Pancreas (tissue), 10 donors: ENCODE measurements around the gene POU4F1. TPM values are rescaled to one million over a fixed set of nuclear protein-coding genes. Genes with fewer than 3 reads are reported as not detected.

Experiments
- ATAC-seq, 4 donors: fragments of 200-7000 bp; cut with Tn5 transposase; one replicate each; pipeline versions ENCODE4 v1.8.0 to v1.9.1; 2020; ENCODE audit warnings: mild to moderate bottlenecking in 4 of 4, moderate library complexity in 4 of 4
- DNase-seq, 6 donors: peaks; one replicate each; pipeline ENCODE4 v3.0.0-alpha.2; 2020
- FAIRE-seq: peaks from 2 replicates; lab custom pipeline; 2012; peaks lifted over from hg19 to GRCh38; lab: Jason Lieb, UNC
- H3K27ac ChIP-seq, 4 donors: fragments of 200-600 bp; sonication (generic); 1 replicate in 3 of 4; 2 replicates in 1 of 4; pipeline versions ENCODE4 v1.5.0 to v1.8.0; 2020
- H3K27me3 ChIP-seq, 4 donors: fragments of 200-600 bp; one replicate each; pipeline ENCODE4 v1.8.0; 2021
- H3K36me3 ChIP-seq, 3 donors: fragments of 200-600 bp; sonication (generic) in 1 of 3; one replicate each; pipeline versions ENCODE4 v1.5.0 to v1.8.0; 2020 to 2021
- H3K4me1 ChIP-seq, 3 donors: fragments of 200-600 bp; one replicate each; pipeline ENCODE4 v1.8.0; 2021
- H3K4me3 ChIP-seq, 4 donors: fragments of 200-600 bp; sonication (generic) in 2 of 4; one replicate each; pipeline versions ENCODE4 v1.5.0 to v1.8.0; 2020 to 2021
- H3K9me3 ChIP-seq, 4 donors: fragments of 200-600 bp; one replicate each; pipeline ENCODE4 v1.8.0; 2021
- WGBS, 2 donors: extraction: QIAGEN DNeasy Blood & Tissue Kit; methylation state at CpG; one replicate each; pipeline ENCODE4 v1.1.7; 2013; 5-methylcytosine and 5-hydroxymethylcytosine counted together
- intact Hi-C, 3 donors: fragments of 100-400 bp; cut with DNase I; formaldehyde crosslinking; loops; one replicate each; pipeline versions ENCODE4 v1.11.1 to v1.14.2; 2022
- polyA plus RNA-seq, 2 donors: library from polyadenylated mRNA; stranded (reverse); fragments of 200-250 nt; gene quantifications; one replicate each; pipeline ENCODE4 v1.2.3, GENCODE V29; 2013
- total RNA-seq, 6 donors: library from RNA; stranded (reverse); fragmentation: NEBNext Ultra II Directional in 4 of 6; extraction: Animal tissue kit (Norgen Biotek cat#: 25700) in 4 of 6; gene quantifications; one replicate each; pipeline versions ENCODE4 v1.2.1 to v1.2.4, GENCODE V29; 2021 to 2023
- TF ChIP-seq, protein P1 (sequence below), 4 donors: fragments of 200-600 bp; sonication (generic) in 3 of 4; IDR thresholded peaks; one replicate each; pipeline versions ENCODE4 v1.5.0 to v1.8.0; 2021; ENCODE audit warnings: antibody characterized with exemption in 4 of 4
- donor health status: healthy with polysubstance abuse.
- donor health status: DM: no; HTN: no; CAD: no; lungs with moderate emphysema.
- donor health status: DM: no; HTN: no; CAD: no.
- donor health status: control.
- donor health status: control.
- donor health status: Bipolar disorder and iron deficiency.
- donor health status: DM: yes; HTN: yes; CAD: no.
- donor health status: DM: no; HTN: no; CAD: no.
- donor health status: DM: no; HTN: no; CAD: no.
- donor health status: DM: yes; HTN: yes; CAD: no.

Gene POU4F1
- total and polyA plus RNA-seq, 8 donors: 0.02 to 0.06 (median 0.04) TPM; not detected in 5

DNA sequence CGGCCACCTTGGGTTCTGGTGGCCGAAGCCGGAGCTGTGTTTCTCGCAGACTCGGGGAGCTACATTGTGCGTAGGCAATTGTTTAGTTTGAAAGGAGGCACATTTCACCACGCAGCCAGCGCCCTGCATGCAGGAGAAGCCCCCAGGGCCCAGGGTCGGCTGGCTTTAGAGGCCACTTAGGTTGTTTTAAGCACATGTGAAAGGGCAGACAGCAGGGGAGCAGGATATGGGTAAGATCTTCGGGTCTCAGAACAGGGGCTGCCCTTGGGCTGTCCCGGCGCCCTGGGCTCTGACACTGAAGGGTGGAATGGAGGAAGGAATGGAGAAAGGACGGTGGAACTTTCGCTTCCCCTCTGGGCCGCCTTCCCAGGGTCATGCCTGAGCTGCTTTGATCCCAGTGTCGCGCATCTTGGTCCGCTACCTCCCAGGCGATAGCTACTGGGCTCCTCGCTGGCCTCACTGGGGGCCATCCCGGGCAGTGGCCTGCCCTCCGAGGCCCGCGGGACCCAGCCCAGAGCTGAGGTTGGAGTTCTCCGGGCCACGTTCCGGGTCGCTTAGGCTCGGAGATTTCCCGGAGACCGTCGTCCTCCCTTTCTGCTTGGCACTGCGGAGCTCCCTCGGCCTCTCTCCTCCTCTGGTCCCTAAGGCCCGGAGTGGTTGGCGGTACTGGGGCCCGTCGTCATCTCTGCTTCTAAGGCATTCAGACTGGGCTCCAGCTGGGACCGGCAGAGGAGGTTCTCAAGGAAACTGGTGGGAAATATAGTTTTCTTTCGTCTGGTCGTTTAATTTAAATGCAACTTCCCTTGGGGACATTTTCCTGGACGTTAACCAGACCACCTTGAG lies 4.3 kb upstream of the POU4F1 start:
- peak in 1 of 6 donors; percentile 58 for DNase-seq
- Histone ChIP-seq H3K9me3 (no peaks in the 10 kb centered on the region), H3K4me1 (peaks cover 0 to 11% (median 5%) of the 10 kb centered on the region in 3 donors), H3K4me3 (no peak overlapping the region), H3K27ac (no peak overlapping the region), H3K27me3 (peaks cover 0 to 39% (median 6%) of the 10 kb centered on the region in 4 donors), H3K36me3 (no peaks in the 10 kb centered on the region)
- FAIRE-seq: no peak
- no peak for ATAC-seq
- 12% methylated on average over 42 of the region's 42 CpGs for WGBS, 2 donors
- TF ChIP-seq, protein P1, sequence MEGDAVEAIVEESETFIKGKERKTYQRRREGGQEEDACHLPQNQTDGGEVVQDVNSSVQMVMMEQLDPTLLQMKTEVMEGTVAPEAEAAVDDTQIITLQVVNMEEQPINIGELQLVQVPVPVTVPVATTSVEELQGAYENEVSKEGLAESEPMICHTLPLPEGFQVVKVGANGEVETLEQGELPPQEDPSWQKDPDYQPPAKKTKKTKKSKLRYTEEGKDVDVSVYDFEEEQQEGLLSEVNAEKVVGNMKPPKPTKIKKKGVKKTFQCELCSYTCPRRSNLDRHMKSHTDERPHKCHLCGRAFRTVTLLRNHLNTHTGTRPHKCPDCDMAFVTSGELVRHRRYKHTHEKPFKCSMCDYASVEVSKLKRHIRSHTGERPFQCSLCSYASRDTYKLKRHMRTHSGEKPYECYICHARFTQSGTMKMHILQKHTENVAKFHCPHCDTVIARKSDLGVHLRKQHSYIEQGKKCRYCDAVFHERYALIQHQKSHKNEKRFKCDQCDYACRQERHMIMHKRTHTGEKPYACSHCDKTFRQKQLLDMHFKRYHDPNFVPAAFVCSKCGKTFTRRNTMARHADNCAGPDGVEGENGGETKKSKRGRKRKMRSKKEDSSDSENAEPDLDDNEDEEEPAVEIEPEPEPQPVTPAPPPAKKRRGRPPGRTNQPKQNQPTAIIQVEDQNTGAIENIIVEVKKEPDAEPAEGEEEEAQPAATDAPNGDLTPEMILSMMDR (IDR thresholded peaks at IDR 0.05): no peak
- intact Hi-C loops: no loop called here

- DNase-seq (no peak), FAIRE-seq (no peak), ATAC-seq (no peak)
- Histone ChIP-seq H3K4me1 (peaks cover 0 to 11% (median 5%) of the 10 kb centered on the region in 3 donors), H3K36me3 (no peaks in the 10 kb centered on the region), H3K4me3 (no peak overlapping the region), H3K27ac (no peak overlapping the region), H3K27me3 (peaks cover 0 to 42% (median 6%) of the 10 kb centered on the region in 4 donors), H3K9me3 (no peaks in the 10 kb centered on the region)
- TF ChIP-seq, protein P1 (IDR thresholded peaks at IDR 0.05): no peak
- 11 to 13% methylated on average over 30 of the region's 30 CpGs for WGBS, 2 donors
- intact Hi-C loops: no loop called here
These were observed 3.4 kb upstream of the POU4F1 start for GRCh38 chr13:78606471-78607408.

- H3K4me1 ChIP-seq: peaks cover 0 to 11% (median 5%) of the 10 kb centered on the region in 3 donors
- intact Hi-C loops: no loop called here
- TF ChIP-seq, protein P1 (IDR thresholded peaks at IDR 0.05): no peak
- no peaks in the 10 kb centered on the region for H3K36me3 ChIP-seq
- H3K27ac ChIP-seq: no peak overlapping the region
- no peaks in the 10 kb centered on the region for H3K9me3 ChIP-seq
- FAIRE-seq (no peak), DNase-seq (no peak), ATAC-seq (no peak)
- H3K27me3 ChIP-seq: peaks cover 0 to 55% (median 17%) of the 10 kb centered on the region in 4 donors
- no peak overlapping the region for H3K4me3 ChIP-seq
- WGBS, 2 donors: 4 to 6% methylated on average over 20 of the region's 20 CpGs
These were observed 1.6 kb upstream of the POU4F1 start for GRCh38 chr13:78604782-78605611.

GRCh38 chr13:78602561-78603239 lies 652 bp downstream of the POU4F1 start:
- intact Hi-C loops: no loop called here
- DNase-seq (peak in 1 of 6 donors; percentile 72), ATAC-seq (peak in 1 of 4 donors; percentile 8), FAIRE-seq (no peak)
- Histone ChIP-seq H3K36me3 (no peaks in the 10 kb centered on the region), H3K4me3 (peak overlapping the region in 2 of 4 donors; percentile 29 to 33), H3K9me3 (no peaks in the 10 kb centered on the region), H3K27ac (no peak overlapping the region), H3K4me1 (peaks cover 0 to 7% (median 3%) of the 10 kb centered on the region in 3 donors), H3K27me3 (peaks cover 4 to 68% (median 31%) of the 10 kb centered on the region in 4 donors)
- TF ChIP-seq, protein P1 (IDR thresholded peaks at IDR 0.05): no peak
- 4 to 5% methylated on average over 43 to 51 of the region's 51 CpGs for WGBS, 2 donors
